Spleen (tissue), 7 donors: ENCODE results near the gene CNTN5.

Experiments used
- POLR2A ChIP-seq, 3 donors: fragments of 450-650 bp; IDR thresholded peaks; one replicate each; pipeline ENCODE4 v1.5.1; 2017; ENCODE audit warnings: antibody characterized with exemption in 3 of 3, mild to moderate bottlenecking in 1 of 3
- POLR2AphosphoS5 ChIP-seq, 3 donors: sonication (generic); formaldehyde crosslinking; IDR thresholded peaks; one replicate each; pipeline ENCODE4 v1.5.1; 2017; ENCODE audit warnings: antibody characterized with exemption in 3 of 3
- TF ChIP-seq, protein P1 (sequence below), 11 experiments: fragments of 200-600 bp in 7 of 11; fragments of 450-650 bp in 4 of 11; sonication (generic) in 4 of 11; IDR thresholded peaks in 8 of 11; conservative IDR thresholded peaks in 3 of 11; 1 replicate in 7 of 11; 2 replicates in 4 of 11; pipeline versions ENCODE4 v1.4.0 to v1.8.0; 2016 to 2021; ENCODE audit warnings: antibody characterized with exemption in 11 of 11, inconsistent platforms in 4 of 11, mild to moderate bottlenecking in 1 of 11
- donor health status: DM: no; HTN: no; CAD: no; lungs with moderate emphysema.
- donor health status: DM: no; HTN: no; CAD: no.
- donor health status: DM: no; HTN: no; CAD: no.

DNA sequence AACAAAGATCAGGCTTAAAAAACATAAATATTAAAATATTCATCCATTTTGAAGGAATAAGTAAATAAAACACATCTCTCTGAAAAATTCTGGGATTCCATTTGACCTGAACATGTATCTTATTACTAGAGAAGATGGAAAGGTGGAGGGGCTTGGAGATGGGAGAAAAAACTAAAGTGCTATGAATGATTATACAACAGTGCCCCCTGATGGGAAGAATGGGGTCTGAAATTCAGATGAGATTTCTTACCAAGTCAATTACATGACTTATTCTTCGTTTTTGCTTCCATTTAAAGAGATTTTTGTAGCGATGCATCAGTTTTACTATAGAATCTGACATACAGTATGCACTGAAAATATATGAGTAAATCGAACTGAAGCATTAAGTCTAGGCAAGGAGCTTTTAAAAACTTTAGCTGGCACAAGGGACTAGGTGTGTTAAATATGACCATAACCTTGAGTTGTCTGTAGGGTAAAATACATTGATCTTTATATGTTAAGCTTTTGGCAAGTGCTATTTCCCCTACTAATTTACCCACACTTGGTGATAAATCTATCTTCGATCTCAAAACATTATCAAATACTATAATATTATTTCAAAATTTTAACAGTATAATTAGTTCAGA is 718.8 kb downstream of the CNTN5 start:
- TF ChIP-seq, protein P1, sequence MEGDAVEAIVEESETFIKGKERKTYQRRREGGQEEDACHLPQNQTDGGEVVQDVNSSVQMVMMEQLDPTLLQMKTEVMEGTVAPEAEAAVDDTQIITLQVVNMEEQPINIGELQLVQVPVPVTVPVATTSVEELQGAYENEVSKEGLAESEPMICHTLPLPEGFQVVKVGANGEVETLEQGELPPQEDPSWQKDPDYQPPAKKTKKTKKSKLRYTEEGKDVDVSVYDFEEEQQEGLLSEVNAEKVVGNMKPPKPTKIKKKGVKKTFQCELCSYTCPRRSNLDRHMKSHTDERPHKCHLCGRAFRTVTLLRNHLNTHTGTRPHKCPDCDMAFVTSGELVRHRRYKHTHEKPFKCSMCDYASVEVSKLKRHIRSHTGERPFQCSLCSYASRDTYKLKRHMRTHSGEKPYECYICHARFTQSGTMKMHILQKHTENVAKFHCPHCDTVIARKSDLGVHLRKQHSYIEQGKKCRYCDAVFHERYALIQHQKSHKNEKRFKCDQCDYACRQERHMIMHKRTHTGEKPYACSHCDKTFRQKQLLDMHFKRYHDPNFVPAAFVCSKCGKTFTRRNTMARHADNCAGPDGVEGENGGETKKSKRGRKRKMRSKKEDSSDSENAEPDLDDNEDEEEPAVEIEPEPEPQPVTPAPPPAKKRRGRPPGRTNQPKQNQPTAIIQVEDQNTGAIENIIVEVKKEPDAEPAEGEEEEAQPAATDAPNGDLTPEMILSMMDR (IDR thresholded peaks at IDR 0.05 in 8 of 11, conservative IDR thresholded peaks at IDR 0.05 in 3 of 11): no peak
- TF ChIP-seq POLR2A (IDR thresholded peaks at IDR 0.05) (no peak), POLR2AphosphoS5 (IDR thresholded peaks at IDR 0.05) (no peak)
